NCI-H345 treated with DMSO at 0.1 percent for 48 hours (cell line): ENCODE results near the gene PPP2R2D.

Source experiments
- DNase-seq: peaks from one replicate; lab custom pipeline; 2025; ENCODE audit not compliant: unreplicated experiment; lab: John Stamatoyannopoulos, UW

Gene PPP2R2D

DNA sequence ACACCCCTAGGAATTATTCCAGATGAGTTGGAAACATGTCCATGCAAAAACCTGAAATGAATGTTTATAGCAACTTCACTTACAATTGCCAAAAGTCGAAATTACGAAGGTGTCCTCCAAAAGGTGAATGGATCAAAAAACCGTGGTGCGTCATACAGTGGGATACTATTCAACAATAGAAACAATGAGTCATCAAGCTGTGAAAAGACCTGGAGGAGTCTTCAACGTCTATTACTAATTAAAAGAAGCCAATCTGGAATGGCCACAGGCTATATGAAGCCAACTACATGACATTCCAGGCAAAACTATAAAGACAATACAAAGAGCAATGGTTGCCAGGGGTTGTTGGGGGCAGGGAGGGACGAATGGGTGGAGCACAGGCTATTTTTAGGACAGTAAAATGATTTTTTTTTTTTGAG lies 12.6 kb upstream of the PPP2R2D start:
- DNase-seq: no peak

DNA sequence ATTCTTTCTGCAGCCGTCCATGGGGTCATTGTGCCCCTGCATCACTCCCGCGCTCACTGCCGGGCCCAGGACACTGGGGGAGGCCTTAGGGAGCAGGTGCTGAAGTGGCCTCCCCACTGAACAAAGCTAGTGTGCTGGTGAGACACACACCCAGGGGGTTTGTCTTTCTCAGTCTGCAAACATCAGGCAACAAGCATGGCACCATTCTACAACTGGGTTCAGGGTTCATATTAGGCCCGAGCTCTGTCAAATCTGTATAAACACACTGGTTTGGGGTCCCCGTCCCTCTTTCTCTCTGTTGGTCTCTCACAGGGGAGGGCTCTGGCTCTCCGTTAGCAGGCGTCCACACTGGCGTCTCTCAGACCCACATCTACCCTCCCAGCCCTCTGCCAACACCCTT lies 11.1 kb upstream of the PPP2R2D start:
- no peak for DNase-seq

DNA sequence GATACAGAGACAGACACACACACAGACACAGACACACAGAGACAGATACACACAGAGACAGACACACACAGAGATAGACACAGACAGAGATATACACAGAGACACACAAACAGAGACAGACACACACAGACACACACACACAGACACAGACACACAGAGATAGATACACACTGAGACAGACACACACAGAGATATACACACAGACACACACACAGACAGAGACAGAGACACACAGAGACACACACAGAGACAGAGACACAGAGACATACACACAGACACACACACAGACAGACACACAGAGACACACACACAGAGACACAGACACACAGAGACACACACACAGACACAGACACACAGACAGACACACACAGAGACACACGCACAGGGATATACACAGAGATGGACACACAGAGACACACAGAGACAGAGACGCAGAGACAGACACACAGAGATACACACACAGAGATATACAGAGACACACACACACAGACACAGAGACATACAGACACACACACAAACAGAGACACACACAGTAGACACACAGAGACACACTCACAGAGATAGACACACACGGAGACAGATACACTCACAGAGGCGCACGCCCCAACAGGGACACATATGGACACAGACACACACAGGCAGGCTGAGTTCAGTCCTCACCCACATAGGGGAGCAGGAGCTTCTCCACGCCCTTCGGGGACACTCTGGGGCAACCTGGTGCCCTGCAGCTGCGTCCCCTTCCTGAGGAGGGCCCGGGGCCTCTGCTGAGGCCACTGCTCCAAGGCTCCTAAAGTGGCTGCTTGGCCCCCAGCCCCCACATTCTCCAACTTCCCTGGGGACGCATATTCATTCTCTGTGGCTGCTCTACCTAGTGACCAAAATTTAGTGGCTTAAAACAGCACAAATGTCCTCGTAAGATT lies 10.3 kb upstream of the PPP2R2D start:
- no peak for DNase-seq

DNA sequence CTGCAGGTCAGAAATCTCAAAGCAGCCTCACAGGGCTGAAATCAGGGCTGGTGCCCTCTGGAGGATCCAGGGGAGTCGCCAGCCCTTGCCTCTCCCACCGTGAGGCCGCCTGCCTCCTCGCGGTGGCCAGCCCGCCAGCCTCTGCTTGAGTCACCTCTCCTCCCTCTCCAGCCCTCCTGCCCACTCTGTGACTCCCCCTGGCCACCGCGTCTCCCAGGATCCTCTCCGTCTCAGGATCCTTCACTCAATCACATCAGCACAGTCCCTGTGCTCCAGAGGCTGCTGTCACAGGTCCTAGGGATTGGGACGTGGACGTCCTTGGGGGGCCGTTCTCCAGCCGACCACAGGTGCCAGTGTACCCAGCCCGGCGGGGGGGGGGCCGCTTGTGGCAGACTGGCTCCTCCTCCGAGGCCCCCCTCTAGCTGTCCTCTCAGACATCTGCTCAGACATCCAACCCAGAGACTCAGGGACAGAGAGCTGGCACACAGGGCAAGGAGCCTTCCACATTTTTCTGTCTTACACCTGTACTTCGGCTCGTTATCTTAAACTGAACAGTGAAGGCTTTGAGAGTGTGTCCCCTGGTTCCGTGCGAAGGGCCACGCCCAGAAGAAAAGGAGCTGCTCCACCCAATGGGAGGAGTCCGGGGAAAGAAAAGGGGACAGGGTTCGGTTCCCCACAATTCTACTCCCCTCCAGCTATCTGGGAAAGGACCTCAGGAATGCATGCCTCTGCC lies 9.4 kb upstream of the PPP2R2D start:
- no peak for DNase-seq

DNA sequence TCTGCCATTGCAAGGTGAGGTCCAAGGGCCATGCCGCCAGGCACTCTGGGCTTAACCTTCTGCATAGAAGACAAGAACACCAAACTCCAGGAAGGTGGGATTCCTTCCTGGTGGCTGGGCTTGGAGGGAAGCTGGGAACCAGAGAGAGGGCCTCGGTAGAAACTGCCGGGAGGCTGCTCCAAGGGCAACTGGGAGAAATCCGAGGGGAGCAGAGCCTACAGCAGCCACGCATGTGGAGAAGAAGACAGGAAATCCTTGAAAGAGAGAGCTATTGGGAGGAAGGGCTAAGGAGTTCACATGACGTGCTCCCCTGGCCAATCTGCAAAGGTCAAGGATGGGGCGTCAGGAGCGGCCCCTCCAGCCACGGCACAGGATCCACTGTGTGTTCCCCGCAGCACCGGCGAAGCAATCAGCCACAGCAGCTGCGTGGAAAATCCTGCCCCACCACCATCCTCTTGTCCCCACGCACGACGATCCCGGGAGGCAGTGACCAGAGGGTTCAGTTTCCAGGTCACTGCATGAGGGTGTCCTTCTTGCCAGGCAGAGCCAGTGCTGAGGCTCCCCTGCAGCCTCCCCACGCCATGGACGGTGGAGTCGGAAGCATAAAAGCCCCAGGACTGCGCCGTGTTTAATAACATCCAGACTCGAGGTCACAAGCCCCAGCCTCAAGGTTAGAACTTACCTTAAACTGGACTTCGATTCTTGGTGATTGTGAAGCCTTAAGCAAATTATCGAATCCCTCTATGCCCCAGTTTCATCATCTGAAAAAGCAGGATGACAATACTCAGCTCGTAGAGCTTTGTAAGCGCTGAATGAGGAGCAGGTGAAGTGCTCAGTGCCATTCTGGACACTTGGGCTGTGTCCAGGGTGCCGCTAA lies 8.6 kb upstream of the PPP2R2D start:
- no peak for DNase-seq

DNA sequence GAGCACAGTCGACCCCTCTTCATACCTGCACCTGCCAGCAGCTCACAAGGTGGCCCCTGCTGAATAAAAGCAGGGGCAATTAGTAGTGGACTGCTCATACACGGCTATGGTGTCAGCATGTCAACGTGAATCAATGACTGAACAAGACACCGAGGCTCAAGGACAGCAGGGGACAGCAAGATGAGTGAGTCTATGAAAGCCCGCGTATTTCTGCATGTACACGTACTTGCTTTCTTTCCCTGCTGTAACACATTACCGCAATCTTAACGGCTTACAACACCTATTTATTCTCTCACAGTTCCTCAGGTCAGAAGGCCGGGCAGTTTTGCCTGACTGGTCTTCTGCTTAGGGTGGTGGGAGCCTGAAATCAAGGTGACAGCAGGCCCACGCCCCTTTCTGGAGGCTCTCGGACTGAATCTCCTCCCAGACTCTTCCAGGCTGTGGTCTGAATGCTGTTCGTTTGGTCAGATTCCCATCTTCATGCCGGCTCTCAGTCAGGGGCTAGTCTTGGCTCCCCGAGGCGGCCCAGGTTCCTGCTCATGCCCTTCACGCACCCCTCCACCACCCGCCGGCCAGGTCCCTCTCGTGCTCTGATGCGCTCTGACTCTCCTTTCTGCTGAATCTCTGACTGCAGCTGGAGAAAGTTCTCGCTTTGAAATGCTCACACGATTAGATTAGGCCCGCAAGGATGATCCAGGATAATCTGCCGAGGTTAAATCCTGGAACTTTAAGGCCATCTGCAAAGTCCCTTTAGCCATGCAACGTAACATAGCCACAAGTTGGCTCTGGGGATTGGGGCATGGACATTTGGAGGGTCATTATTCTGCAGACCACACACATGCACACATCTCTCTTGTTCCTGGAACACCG lies 7.8 kb upstream of the PPP2R2D start:
- no peak for DNase-seq

DNA sequence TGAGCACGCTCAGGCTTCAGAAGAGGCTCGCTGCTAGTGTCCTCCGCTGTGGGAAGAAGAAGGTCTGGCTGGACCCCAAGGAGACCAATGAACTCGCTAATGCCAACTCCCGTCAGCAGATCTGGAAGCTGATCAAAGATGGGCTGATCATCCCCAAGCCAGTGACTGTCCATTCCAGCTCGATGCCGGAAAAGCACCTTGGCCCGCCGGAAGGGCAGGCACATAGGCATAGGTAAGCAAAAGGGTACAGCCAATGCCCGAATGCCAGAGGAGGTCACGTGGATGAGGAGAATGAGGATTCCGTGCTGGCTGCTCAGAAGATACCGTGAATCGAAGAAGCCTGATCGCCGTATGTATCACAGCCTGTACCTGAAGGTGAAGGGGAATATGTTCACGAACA lies 5.7 kb upstream of the PPP2R2D start:
- DNase-seq: no peak

DNA sequence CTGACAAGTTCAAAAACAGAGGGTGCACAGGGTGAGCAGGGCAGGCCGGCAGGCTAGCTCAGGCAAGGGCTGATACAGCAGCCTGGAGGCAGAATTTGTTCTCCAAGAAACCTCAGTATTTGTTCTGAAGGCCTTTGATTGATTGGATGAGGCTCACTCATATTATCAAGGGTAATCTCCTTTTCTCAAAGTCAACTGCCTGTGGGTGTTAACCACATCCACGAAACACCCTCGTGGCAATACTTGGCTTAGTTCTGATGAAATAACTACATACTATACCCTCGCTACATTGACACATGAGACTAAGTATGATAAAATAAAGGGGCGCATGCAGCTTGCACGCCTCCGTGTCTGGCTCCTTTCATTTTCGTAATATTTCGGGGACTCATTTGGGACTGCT lies 4.4 kb upstream of the PPP2R2D start:
- DNase-seq: no peak

DNA sequence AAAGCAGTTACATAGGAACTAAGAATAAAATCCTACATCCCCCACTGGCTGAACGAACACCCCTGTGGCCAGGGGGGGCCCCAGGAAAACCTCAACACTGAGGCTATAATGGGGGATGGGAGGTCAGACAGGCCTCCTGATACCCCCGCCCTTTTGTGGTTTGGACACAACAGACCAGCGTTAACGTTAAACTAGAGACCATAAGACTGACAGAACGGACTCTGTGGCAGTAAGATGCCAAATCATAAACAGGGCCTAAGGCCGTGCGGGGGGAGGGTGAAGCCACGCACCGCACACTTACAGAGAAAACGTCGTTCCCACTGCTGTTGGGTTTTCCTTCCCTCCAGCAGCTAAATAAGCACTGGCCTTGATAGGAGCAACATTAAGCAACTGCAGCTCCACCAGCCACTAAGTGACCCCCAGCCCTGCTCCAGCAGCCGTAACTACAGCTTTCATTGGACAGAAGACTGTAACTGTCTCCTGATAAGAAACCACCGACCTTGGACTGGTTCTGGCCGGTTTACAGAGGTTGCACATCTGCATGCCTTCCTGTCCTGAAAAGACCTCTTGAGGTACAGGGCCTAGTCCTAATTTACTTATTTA lies 3.4 kb upstream of the PPP2R2D start:
- DNase-seq: no peak

DNA sequence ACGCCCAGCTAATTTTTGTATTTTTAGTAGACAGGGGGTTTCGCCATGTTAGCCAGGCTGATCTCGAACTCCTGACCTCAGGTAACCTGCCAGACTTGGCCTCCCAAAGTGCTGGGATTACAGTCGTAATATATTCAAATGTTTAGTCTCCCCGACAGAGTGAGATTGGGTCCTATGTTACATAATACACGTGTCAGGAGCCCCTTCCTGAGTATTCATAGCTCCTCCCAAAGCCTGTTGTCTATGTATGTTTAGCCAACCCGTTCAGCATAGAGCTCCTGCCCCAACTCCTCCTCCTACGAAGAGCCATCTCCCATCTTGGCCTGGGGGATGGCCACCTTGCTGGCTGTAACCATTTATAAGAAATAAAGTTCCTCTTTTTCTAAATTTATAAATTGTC lies 2.7 kb upstream of the PPP2R2D start:
- no peak for DNase-seq

DNA sequence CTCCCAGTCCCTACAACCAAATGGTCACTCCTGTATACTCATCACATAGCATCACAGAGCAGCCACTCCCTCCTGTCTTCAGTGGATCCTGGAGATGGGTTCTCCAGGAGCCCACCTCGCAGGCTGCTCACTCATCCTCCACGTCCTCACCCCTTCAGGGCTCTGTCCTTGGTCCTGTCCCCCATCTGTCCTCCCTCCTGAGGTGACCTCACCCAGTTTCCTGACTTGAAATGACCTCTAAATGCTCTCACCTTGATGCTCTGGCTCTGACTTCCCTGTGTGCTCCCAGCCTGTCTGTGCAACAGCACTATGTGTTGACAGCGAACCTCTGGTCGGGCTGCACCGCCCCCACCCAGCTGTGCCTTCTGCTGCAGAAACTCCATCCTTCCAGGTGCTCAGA lies 2.1 kb upstream of the PPP2R2D start:
- no peak for DNase-seq

DNA sequence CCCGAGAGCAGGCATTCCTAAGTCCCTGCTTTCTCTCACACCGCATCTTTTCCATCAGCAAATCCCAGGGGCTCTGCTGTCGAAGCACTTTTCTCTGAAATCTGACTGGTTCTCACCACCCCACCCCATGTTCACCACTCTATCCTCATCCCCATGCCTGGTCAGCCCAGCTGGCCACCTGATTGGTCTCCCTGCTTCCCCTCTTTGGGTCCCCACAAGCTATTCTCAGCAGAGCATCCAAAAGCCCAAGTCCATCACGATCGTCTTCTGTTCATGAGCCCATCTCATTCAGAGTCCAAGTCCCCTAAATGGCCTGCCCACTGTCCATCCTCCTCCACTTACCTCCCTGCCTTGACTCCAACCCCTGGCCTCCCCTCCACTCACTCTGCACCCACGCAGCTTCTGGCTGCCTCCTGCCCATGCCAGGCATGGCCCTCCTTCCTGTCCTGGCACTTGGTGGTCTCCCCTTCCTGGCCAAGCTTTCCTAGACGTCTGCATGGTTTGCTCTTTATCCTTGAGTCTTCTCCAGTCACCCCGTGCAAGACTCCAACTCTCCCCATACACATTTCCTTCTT lies 1.6 kb upstream of the PPP2R2D start:
- no peak for DNase-seq

DNA sequence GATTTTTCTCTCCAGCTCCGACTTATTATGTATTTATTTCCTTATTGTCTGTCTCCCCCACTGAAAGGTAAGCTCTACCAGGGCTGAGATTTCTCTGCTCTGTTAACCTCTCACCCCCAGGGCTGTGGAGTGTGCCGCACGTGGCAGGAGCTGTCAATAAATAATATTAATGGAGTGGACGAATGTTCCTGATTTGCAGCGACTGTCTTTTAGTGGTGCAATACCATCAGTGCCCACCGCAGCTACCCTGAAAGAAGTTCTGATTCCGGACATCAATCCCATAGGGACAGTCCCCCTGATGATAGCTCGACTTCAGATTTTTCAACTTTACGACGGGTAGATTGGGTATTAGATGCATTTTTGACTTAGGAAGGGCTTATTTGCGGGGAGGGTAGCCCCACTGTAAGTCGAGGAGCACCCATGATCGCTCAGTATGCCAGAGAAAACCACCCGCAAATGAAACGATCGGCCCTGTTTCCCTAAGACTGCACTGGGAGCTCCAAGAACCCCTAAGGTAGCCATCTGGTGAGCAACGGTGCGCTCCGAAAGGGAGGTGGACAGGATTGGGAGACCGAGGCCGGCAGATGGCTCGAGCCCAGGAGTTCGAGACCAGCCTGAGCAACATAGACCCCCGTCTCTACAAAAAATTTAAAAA lies 986 bp upstream of the PPP2R2D start:
- DNase-seq: no peak

DNA sequence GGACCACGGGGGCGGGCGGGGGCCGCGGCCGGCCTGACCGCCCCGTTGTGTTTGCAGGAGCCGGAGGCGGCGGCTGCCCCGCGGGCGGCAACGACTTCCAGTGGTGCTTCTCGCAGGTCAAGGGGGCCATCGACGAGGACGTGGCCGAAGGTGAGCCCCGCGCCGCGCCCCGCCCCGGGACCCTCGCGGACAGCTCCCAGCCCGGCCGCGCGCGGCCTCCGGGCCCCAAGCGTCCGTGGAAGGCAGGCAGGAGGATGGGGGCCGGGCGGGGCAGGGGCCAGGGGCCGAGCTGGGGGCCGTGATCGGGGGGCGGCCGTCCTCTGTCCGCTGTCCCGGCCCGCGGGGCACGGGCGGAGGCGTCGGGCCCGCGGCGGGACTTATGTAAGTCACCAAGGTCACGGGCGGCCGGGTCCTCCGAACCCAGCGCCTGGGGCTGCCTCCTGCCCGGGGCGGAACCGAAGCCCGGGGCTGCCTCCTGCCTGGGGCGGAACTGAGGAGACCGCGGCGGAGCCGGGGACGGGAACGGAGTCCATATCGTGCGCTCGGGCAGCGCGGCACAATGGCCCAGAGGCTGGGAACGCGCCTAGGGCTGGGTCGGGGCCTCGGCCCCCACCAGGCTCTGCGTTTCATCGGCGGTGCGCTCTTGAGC lies 497 bp downstream of the PPP2R2D start:
- DNase-seq: no peak

DNA sequence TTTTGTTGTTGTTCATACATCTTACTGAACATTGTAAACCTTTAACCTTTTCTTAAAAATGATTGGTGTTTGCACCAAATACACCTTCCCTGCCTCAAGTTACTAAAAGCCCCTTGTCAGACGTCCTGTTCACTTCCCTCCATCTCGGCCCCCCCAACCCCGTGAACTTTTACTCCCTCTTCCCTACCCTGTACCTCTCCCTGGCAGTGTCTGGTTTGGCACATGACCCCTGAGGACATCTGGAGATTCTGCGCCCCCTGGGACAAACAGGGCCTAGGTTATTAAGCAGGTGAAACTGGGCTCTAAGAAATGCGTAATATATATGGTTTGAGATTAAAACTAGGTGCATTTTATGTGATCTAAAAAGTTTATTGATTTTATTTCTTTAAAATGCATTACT lies 1.4 kb downstream of the PPP2R2D start:
- no peak for DNase-seq

DNA sequence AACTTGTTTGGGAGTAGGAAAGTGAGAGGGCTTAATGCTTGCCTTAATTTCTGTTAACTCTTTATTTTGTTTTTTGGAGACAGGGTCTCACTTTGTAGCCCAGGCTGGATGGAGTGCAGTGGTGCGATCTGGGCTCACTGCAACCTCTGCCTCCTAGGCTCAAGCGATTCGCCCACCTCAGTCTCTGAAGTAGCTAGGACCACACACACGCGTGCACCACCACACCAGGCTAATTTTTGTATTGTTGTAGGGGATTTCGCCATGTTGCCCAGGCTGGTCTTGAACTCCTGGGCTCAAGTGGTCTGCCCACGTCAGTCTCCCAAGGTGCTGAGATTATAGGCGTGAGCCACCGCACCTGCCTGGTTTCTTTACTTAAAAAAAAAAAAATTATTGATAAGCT lies 1.9 kb downstream of the PPP2R2D start:
- DNase-seq: no peak

DNA sequence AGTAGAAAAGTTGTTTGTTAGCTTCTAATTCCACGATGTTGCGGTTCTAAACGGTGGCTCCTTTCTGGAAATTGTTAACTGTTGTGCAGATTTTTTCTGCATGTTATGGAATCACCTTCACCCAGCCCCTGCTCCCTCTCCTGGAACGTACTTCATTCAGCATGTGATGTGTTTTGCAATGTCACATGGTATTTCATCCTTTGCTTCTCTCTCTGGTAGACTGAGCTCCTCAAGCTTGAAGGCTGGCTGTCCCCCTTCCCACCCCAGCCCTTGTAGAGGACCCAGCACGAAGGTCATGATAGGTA lies 4.4 kb downstream of the PPP2R2D start:
- DNase-seq: no peak

DNA sequence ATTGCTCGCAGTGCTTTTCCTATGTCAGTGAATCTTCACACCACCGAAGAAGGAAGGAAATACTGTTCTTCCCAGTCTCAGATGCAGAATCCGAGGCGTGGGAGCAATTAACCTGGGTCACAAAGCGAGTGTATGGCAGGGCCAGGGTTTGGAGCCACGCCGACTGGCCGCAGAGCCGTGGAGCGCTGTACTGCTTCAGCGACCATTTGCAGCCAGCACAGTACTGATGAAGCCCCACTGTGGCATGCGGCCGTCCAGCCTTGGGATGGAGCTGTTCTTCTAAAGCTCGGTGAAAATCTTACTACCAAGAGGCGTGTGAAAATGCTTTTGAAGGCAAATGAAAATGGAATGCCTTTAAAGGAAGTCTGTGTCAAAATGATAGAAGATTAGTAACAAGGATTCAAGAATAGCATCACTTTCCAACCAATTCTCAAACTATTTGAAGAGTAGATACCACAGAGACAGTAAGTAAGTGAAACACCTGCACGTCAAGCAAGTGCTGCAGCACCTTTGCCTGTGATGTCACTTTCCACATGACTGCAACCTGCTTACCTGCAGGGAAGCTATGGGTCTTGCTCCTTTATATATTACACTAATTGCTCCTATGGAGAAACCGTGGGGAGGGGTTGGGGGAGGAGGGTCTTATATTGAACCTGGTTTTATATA lies 4.9 kb downstream of the PPP2R2D start:
- DNase-seq: no peak
